GM12891 (cell line): ENCODE results near the gene DCLRE1C.

Source experiments
- POLR2A ChIP-seq: IDR thresholded peaks from 2 replicates; pipeline ENCODE4 v1.6.1; 2011; ENCODE audit warnings: low read depth, low read length, control low read depth
- SPI1 ChIP-seq: IDR thresholded peaks from 2 replicates; pipeline ENCODE4 v1.6.1; 2011; ENCODE audit warnings: low read depth, low read length, control low read depth

GRCh38 chr10:14952851-14953423, 959 bp downstream of the DCLRE1C start:
- TF ChIP-seq POLR2A (no peak), SPI1 (no peak)
